DMS 273 (cell line): ENCODE data around the gene PPARGC1A.

Source experiments
- DNase-seq: peaks from one replicate; lab custom pipeline; 2025; ENCODE audit not compliant: unreplicated experiment; lab: John Stamatoyannopoulos, UW

The PPARGC1A gene

GRCh38 chr4:23847158-23847557, 42.7 kb downstream of the PPARGC1A start:
- DNase-seq, result no peak

DNA sequence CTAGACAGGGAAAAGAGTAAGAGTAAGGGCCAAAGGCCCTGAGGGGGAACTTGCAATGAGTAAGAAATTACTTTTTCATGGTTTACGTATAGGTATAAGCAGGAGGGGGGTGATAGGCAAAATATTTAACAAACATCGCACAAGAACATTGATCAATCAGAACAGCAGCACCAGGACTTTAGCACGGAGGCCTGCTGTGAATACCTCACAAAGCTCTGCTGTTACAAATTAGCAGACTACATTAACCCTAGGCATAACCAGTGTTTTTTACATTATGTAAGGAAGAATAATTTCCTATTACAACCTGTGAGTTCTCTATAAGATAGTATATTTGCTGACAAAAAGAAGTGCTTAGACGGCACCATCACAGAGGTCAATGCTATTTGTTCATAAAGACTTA, 44.9 kb downstream of the PPARGC1A start:
- DNase-seq, result no peak

GRCh38 chr4:23839279-23839678, 50.6 kb downstream of the PPARGC1A start:
- DNase-seq, result no peak

GRCh38 chr4:23838607-23839006, 51.2 kb downstream of the PPARGC1A start:
- DNase-seq, result no peak

DNA sequence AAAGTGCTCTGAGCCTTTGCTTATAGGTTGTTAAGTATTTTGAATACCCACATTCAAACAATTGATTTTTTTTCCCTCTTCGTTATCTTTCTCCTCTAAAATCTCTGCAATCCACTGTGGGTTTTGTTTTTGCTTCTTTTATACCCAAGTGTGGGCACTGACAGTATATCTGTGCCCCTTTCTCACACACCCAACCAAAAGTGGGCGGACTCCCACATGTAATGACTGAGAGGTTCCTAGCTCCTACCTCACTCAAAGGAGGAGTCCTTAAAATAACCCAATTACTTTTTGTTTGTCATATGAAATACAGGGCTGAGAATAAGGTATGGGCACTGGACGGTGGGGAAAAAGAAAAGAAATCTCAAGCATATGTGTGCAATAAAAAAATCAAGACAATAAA, 51.7 kb downstream of the PPARGC1A start:
- DNase-seq, result no peak

GRCh38 chr4:23837371-23837770, 52.5 kb downstream of the PPARGC1A start:
- no peak for DNase-seq

DNA sequence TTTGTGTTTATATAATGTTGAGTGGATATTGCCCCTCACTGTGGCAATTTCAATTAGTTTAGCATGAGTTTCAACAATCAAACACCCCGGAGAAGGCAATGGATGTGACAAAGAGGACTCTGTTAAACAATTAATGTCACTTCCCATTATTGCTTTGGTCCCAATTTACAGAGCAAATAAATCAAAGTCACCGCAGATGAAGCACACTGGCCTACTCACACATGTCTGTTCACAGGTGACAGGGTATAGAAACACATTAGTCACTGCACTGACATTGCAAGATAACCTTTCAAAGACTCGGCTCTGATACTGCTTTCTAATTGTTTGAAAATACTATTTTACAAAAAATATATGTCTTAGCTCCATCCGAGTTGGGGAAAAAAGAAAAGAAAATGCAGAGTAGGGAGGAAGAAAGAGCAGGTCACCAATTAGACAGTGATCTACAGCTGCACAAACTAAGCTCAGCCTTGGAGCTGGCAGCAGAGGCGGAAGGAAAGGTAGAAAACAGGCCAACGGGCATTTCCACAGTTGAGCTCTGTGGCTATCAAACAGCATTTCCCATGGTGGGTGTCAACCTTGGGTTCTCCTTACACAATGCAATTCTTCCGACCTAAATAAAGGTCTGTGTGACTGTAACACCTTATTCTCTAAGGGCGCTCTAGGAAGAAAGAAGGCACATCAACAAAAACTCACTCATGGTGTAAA, 53.9 kb downstream of the PPARGC1A start:
- no peak for DNase-seq

DNA sequence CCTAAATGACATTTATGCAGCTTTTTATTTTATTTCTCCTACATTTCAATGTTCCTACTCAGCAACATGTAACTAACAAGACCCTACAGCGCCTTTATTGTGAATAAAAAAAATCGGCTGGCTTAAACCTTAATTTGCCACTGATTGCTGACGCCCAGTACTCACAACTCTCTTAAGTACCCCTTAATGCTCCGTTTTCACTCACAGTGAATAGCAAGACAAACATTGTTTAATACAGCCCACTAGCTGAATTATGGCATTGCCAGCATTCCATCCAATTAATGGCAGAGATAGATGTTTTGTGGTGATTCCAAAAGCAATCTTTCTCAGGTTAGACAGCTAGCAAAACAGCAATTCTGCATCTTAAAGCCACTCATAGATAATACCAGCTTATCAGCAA, 61.1 kb downstream of the PPARGC1A start:
- DNase-seq, result no peak

DNA sequence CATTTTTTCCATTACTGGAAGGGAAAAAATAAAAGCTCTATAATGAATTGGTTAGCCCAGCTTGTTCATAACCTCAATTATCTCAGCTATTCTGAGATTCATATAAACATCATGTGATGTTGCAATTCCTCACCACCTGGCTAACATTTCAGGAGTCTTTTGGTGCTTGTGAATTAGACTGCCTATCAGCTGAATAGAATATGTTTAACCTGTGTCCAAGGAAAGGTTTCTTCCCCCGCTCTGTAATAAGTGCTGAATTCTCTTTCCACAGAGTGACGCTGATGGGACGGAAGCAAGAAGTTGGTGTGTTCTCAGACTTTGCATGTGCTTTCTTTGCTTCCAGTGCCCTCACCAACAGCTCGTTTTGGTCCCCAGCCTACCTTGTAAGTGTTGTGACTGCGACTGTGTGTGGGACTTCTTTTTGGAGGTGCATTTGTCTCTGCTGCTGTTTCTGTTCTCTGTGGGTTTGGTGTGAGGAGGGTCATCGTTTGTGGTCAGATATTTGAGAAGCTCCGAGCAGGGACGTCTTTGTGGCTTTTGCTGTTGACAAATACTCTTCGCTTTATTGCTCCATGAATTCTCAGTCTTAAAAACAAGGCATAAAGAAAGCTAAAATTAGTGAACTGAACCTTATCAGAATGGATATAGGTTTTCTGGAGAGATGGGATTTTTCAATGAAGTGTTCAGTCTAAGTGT, 61.7 kb downstream of the PPARGC1A start:
- peak; percentile 4 for DNase-seq

DNA sequence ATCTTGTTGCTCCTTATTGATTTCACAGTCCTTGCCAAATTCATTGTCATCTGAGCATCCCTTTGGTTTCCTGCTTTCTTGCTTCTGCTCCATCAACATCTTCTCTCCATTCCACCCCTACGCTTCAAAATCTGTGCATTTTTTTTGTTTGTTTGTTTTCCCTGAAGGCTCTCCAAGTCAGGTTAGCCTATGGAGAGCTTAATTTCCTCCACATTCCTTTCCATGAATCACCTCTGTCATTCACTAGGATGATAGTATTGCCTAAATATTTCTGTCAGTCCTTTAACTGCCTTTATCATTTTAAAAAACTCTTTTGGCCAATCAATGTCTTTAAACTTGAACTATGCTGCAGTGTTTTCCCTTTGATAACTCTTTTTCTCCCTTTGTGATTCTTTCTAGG, 67.7 kb downstream of the PPARGC1A start:
- DNase-seq, result no peak

DNA sequence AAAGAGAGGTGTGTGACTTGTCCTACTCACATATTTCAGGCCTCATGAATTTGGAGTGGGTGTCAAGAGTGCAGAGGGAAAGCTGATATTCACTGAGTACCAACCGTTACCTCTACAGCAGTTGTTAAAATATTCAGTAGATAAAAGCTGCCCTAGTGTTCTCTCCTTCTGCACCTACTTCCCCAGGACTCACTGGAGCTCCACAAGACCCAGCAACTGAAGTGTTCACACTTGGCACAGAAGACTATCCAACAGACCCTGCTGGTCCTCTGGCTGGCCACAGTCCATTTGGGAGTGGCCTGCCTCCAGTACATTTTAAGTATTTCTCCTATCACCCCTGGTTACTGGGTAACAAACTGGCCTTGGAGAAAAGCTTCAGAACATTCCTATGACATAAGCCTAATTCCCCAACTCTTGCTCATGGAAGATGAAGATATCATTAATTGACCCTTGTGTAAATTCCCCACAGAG, 70.8 kb downstream of the PPARGC1A start:
- peak; percentile 1 for DNase-seq

DNA sequence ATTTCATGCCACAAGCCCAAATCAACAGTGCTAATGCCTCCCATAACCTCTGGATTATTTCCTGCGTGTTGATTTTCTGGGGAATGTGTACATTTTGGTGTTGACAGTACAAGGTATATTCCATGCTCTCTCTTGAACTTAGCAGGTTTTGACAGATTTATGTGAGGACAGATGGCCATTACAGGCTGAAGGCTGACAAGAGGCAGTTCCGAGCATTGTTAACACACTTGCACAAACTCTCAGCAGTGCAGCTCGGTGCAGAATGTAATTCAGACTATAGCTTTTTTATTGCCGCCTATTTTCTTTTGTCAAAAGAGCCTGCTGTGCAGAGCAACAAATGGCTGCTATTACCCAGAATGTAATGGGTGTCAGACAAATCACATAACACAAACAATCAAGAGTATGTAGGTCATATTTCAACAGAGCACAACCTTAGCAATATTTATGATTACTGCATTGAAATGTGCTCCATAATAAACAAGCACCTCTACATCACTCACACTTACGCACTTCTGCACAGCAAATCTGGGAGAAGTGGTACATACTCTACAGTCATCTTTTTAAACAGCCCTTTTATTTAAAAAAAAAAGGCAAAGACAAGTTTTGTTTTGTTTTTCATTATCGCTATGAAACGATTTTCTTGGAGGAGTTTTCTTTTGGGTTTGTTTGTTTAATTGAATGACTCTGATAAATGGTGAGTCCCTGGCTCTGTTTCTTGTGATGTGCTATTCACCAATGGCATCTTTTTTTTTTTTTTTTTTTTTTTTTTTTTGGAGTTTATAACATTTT, 71.6 kb downstream of the PPARGC1A start:
- peak; percentile 6 for DNase-seq

DNA sequence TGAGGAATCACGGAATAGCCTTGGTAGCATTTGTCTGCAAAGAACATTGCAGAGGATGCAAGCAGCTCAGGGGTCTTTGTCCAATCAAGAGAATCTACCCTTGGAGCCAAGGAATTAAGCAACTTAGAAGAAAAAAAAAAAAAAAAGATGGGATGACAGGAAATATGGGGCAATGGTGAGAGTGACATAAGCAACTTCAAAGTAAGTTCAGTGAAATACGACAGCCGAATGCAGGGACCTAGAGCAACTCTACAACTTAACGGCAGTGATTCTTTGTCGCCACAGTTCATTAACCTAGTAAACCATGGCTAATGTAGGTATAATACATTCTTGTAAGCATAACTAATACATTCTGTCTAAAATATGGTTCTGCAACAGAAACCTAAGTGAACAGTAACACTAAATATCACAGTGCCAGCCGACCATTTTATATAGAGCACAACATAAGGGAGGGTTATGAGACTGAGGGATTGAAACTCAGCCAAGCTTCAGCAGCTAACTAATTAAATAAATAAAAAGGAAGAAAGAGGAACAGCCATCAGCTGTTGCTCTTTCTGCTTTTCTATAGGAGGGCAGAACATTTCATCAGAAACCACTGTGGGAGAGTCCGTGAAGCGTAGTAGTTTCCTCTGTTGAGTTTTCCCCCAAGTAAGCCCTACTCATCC, 74.7 kb downstream of the PPARGC1A start:
- no peak for DNase-seq

DNA sequence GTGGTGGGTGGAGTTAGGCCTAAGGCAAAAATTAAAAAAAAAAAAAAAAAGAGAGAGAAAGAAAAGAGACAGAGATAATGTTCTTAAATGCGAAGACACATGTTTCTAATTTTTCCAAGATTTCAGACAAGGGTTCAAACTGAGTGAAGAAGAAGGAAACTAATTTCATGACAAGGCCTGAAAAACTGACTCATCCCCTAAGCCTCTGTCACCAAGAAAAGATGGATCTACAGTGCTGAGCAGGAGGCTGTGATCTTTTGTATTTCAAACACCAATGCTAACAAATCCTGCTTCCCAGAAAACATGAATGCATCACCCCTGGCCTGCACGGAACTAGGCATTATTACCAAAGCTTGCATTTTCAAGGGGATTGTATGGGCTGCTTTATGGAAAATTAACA, 75.3 kb downstream of the PPARGC1A start:
- DNase-seq, result no peak

DNA sequence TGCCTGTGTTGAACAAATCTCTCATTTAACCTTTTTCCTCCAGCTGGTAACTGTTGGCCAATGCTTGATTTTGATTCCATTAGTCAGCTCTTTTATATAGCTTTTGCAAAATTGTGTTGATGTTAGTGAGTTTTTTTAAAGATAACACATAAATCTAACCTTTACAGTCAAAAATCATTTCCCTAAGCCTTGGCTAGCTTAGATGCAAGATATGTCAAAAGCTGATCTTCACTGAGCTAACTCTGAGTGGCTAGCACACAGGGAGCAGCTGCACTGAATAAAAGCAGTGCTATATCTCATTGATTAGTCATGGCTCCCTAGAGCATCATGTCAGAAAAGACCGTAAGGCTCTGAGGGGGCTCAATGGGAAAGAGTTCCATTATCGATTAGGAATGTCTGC, 78.7 kb downstream of the PPARGC1A start:
- no peak for DNase-seq

DNA sequence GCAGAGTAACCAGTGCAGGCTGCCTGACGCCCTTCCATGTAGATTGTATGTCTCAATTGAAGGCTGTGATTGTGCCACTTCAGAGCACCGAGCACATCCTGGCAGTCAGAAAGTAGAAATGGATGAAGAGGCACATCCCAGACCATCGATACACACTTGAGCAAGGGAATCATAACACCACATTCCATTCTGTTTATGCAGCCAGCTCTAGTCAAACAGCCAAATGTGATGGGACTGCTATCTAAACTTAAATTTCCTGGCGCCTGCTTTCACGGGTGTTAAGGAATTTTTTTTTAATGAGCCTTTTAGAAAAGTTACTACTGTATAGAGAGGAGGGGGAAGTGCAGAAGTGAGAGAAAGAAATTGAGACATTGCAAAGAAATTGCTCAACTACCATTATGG, 84.4 kb downstream of the PPARGC1A start:
- DNase-seq, result no peak

GRCh38 chr4:23789762-23790161, 100.1 kb downstream of the PPARGC1A start:
- DNase-seq, result no peak

DNA sequence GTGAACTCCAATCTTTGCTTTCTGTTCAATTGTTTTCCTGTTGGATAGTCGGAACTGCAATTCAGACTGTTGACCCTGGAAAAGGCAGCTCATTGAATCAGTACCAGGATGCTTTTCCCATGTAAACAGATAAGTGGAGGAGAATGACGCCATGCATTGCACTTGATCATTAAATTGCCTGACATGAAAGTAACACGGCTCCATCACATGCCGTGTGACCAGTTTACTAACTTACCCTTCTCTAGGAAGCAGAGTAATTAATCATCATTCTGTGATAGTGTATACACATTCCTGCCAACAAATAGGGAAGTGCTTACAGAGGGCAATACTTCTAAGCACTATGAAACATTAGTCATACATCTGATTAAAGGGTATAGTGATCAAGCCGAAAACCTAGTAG, 101.4 kb downstream of the PPARGC1A start:
- no peak for DNase-seq

- DNase-seq, result no peak
These were observed 101.8 kb downstream of the PPARGC1A start for GRCh38 chr4:23788027-23788426.

- DNase-seq, result no peak
These were observed 106.9 kb downstream of the PPARGC1A start for GRCh38 chr4:23782778-23783437.

GRCh38 chr4:23779839-23780238, 110.0 kb downstream of the PPARGC1A start:
- DNase-seq, result no peak
